GM19351 (cell line): ENCODE data around the gene CLMP.
"Not testable (repeated sequence)": the region's sequence is repeated elsewhere in the genome, so short reads cannot be mapped to it uniquely, and the experiment has no call there.

Experiments
- ATAC-seq: cut with Tn5 transposase; IDR thresholded peaks from one replicate; pipeline ENCODE4 v1.9.1; 2021; ENCODE audit warnings: mild to moderate bottlenecking, moderate library complexity; ENCODE audit not compliant: unreplicated experiment

CLMP gene

GRCh38 chr11:123144707-123145106 is 50.3 kb downstream of the CLMP start:
- ATAC-seq: no peak

GRCh38 chr11:123143921-123144320 is 51.1 kb downstream of the CLMP start:
- ATAC-seq: no peak

DNA sequence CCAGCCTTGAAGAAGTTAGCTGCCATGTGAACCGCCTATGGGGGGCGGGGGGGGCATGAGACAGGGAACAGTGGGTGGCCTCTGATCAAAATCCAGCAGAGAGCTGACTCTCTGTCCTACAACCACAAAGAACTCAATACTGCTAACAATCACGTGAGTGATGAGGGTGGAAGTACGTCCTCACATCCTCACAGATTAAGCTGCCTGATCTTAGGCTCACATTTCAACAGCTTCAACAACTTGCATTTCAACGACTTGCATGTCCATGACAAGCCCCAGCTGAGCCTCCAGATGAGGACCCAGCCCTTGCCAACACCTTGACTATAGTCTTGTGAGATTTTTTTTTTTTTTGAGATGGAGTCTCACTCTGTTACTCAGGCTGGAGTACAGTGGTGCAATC is 51.6 kb downstream of the CLMP start:
- ATAC-seq: no peak

DNA sequence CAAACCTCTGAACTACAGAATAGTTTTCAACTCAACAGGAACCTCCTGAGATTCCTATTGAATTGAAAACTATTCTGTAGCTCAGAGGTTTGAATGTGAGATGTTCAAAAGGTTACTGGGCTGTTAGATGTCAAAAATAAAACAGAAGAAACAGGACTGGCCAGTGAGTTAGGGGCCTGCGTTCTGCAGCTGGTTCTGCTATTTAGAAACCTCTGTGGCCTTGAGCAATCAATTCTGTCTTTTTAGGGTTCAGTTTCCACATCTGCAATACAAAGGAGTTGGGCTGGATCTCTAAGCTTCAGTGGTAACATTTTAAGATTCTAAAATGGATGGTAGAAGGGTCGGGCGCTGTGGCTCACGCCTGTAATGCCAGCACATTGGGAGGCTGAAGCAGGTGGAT is 55.8 kb downstream of the CLMP start:
- ATAC-seq: no peak

DNA sequence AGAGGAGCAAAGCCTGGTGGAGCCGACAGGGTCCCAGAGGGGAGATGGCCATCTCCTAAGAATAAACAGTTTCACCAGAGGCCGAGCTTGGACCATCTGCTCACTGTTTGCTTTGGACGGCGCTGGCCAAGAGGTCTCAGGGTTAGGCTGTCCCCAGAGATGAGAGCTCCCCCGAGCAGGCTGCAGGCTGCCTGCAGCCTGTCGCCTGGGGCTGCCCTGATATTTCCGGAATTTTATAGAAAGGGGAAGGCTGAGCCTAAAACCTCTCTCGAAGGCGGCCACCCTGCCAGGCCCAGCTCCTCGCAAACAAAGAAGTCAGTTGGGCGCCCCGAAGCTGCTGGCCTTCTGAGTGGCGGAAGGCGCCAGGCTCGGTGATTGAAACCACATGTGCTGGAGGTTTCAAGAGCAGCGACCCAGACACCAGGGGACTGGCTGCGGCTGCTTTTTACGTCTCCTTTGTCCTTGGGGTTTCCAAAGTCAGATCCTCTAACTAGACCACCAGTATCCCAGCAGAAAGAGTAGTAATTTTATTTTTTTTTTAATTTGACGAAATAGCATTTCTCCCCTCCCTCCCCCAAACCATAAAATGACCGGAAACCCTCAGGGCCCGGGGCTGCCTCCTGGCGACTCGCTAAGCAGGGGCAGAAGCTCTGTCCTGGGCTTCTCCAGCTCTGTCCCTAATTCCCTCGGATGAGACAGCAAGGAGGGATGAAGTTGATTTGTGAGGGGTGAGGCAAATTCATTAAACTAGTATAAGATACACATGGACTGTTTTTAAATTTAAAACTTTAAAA is 57.4 kb downstream of the CLMP start:
- ATAC-seq: no peak

- no peak for ATAC-seq
Observed at GRCh38 chr11:123135863-123136446, 59.1 kb downstream of the CLMP start.

- ATAC-seq: no peak
Observed at GRCh38 chr11:123132881-123133280, 62.2 kb downstream of the CLMP start.

GRCh38 chr11:123132034-123132766 is 62.8 kb downstream of the CLMP start:
- not testable (repeated sequence) for ATAC-seq

DNA sequence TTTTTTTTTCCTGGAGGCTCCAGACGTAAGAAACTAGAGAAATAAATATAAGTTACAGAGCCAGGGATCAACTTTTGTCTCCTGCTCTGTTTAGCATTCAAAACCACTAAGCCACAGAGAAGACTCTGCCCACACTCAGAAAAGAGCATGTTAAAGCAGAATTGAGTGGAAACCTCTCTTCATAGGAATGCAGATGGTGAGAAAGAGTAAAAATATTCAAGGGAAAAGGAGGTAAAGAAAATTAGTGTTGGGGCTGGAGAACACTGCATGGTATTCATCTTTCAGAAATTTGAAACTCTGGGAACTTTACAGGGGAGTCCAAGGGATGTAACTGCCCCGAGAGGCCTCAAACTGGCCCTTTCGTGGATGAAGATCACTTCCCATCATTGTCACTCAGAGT is 65.1 kb downstream of the CLMP start:
- no peak for ATAC-seq

- ATAC-seq: no peak
Observed at GRCh38 chr11:123125169-123125568, 69.9 kb downstream of the CLMP start.

DNA sequence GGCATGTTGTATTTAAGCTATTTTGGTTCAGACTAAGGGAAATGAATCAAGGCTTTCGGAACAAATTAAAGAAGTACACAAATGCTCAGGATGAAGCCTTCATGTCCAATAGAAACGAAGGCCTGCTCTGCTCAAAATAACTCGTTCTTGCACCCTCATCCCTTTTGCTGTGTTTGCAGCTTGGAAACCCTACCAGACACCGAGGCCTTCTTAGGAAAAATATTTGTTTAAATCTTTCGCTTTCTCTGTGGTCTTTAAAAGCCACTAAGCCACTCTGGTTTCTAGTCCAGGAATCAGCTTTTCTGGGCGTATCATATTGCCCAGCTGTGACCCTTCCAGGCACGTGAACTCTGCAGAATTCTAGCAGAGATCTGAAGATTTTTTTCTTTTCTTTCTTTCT is 72.2 kb downstream of the CLMP start:
- no peak for ATAC-seq

DNA sequence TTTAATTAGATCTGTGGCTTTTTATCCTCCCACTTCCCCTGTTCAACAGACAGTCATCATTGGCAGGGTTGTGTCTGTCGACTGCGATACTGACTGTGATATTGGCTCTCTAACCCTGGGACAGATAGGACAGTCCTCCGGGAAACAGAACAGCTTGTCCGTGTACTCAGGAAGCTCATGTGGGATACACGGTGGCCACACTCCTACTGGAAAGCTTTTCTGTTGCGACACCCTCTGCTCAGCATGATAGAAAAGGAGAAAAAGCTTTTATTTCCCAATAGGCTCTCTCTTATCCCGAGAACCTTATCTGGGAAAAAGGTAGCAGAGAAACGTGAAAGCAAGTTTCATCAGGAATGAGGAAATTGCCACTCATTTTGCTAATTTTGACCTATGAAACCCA is 72.7 kb downstream of the CLMP start:
- ATAC-seq: no peak

GRCh38 chr11:123116486-123116885 is 78.6 kb downstream of the CLMP start:
- ATAC-seq: no peak

DNA sequence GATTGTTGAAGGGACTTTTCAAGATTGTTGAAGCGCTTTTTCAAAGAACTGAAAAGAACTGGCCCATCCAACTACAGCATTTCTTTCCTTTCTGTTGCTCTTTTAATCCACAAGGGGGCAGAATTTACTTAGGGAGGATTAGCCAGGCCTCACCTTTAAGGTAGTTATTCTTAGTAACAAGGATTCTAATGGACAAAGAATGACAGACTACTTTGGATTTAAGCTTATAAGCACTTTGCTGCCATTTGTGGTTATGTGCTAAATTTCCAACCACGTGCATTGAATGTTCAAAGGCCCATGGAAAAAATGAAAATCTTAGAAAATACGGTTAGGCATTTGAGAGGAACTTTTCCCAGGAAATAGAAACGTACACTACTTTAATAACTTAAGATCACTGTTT is 83.6 kb downstream of the CLMP start:
- ATAC-seq: no peak

DNA sequence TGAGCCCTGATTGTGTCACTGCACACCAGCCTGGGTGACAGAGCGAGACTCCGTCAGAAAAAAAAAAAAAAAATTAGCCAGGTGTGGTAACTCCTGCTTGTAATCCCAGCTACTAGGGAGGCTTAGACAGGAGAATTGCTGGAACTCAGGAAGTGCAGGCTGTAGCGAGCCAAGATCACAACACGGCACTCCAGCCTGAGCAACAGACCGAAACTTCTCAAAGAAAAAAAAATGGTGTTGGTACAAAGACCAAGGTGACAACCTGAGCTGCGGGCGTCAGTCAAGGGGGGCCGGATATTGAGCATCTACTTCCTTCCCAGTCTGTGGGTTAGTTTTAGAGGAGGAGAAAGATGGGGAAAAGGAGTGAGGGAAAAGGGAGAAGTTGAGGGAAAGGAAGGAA is 84.7 kb downstream of the CLMP start:
- no peak for ATAC-seq

GRCh38 chr11:123107945-123108495 is 87.0 kb downstream of the CLMP start:
- no peak for ATAC-seq

- no peak for ATAC-seq
Observed at GRCh38 chr11:123104697-123105096, 90.4 kb downstream of the CLMP start.

GRCh38 chr11:123103326-123103980 is 91.6 kb downstream of the CLMP start:
- ATAC-seq: no peak

- ATAC-seq: no peak
Observed at GRCh38 chr11:123100379-123101085, 94.5 kb downstream of the CLMP start.

- ATAC-seq: no peak
Observed at GRCh38 chr11:123098990-123099389, 96.1 kb downstream of the CLMP start.

- no peak for ATAC-seq
Observed at GRCh38 chr11:123093739-123094138, 101.3 kb downstream of the CLMP start.
